Vagina (tissue), 2 donors: ENCODE data around the gene GNE.

Experiments used
- CTCF ChIP-seq, 3 experiments: fragments of 450-650 bp in 2 of 3; fragments of 200-600 bp in 1 of 3; sonication (generic) in 1 of 3; IDR thresholded peaks; one replicate each; pipeline ENCODE4 v1.5.1; 2017 to 2019; ENCODE audit warnings: antibody characterized with exemption in 3 of 3, mild to moderate bottlenecking in 2 of 3, moderate library complexity in 2 of 3
- POLR2AphosphoS5 ChIP-seq, 2 donors: sonication (generic); formaldehyde crosslinking; IDR thresholded peaks; one replicate each; pipeline ENCODE4 v1.9.0; 2017; ENCODE audit warnings: antibody characterized with exemption in 2 of 2, mild to moderate bottlenecking in 2 of 2, low read depth in 1 of 2; ENCODE audit not compliant: insufficient read depth in 1 of 2

GRCh38 chr9:36194326-36195000 lies 63.8 kb downstream of the GNE start:
- no peak for TF ChIP-seq CTCF (IDR thresholded peaks at IDR 0.05)
- TF ChIP-seq POLR2AphosphoS5 (IDR thresholded peaks at IDR 0.05; ENCODE audit: insufficient read depth in 1 of 2, low read depth in 1 of 2), result no peak
